ENCODE data around the gene IL1RAPL1.
"Not testable (repeated sequence)": the region's sequence is repeated elsewhere in the genome, so short reads cannot be mapped to it uniquely, and the experiment has no call there.

The IL1RAPL1 gene

GRCh38 chrX:28626515-28626914, 39.3 kb downstream of the IL1RAPL1 start:
- DNase-seq (ENCODE audit: low read depth in 2 of 2), result no peak

GRCh38 chrX:28628120-28628519, 40.9 kb downstream of the IL1RAPL1 start:
- DNase-seq (ENCODE audit: low read depth in 2 of 2), result no peak

GRCh38 chrX:28638775-28639174, 51.5 kb downstream of the IL1RAPL1 start:
- DNase-seq (ENCODE audit: low read depth in 2 of 2), result no peak

- no peak for DNase-seq (ENCODE audit: low read depth in 2 of 2)
Measured at GRCh38 chrX:28639451-28639850, 52.2 kb downstream of the IL1RAPL1 start.

- DNase-seq (ENCODE audit: low read depth in 2 of 2), result no peak
Measured at GRCh38 chrX:28649541-28649940, 62.3 kb downstream of the IL1RAPL1 start.

- DNase-seq (ENCODE audit: low read depth in 2 of 2), result no peak
Measured at GRCh38 chrX:28651186-28651585, 63.9 kb downstream of the IL1RAPL1 start.

GRCh38 chrX:28659269-28659668, 72.0 kb downstream of the IL1RAPL1 start:
- DNase-seq (ENCODE audit: low read depth in 2 of 2), result no peak

- DNase-seq (ENCODE audit: low read depth in 2 of 2), result no peak
Measured at GRCh38 chrX:28665778-28666177, 78.5 kb downstream of the IL1RAPL1 start.

- no peak for DNase-seq (ENCODE audit: low read depth in 2 of 2)
Measured at GRCh38 chrX:28668303-28668702, 81.1 kb downstream of the IL1RAPL1 start.

- DNase-seq (ENCODE audit: low read depth in 2 of 2), result no peak
Measured at GRCh38 chrX:28668957-28669356, 81.7 kb downstream of the IL1RAPL1 start.

GRCh38 chrX:28670074-28670473, 82.8 kb downstream of the IL1RAPL1 start:
- DNase-seq (ENCODE audit: low read depth in 2 of 2), result no peak

GRCh38 chrX:28675173-28675572, 87.9 kb downstream of the IL1RAPL1 start:
- no peak for DNase-seq (ENCODE audit: low read depth in 2 of 2)

- DNase-seq (ENCODE audit: low read depth in 2 of 2), result no peak
Measured at GRCh38 chrX:28693101-28693500, 105.9 kb downstream of the IL1RAPL1 start.

GRCh38 chrX:28697732-28698131, 110.5 kb downstream of the IL1RAPL1 start:
- DNase-seq (ENCODE audit: low read depth in 2 of 2), result no peak

- DNase-seq (ENCODE audit: low read depth in 2 of 2), result no peak
Measured at GRCh38 chrX:28701222-28701621, 114.0 kb downstream of the IL1RAPL1 start.

- DNase-seq (ENCODE audit: low read depth in 2 of 2), result no peak
Measured at GRCh38 chrX:28706964-28707363, 119.7 kb downstream of the IL1RAPL1 start.

- no peak for DNase-seq (ENCODE audit: low read depth in 2 of 2)
Measured at GRCh38 chrX:28709421-28709820, 122.2 kb downstream of the IL1RAPL1 start.

- no peak for DNase-seq (ENCODE audit: low read depth in 2 of 2)
Measured at GRCh38 chrX:28717864-28718263, 130.6 kb downstream of the IL1RAPL1 start.

- DNase-seq (ENCODE audit: low read depth in 2 of 2), result no peak
Measured at GRCh38 chrX:28718450-28718849, 131.2 kb downstream of the IL1RAPL1 start.

- DNase-seq (ENCODE audit: low read depth in 2 of 2), result no peak
Measured at GRCh38 chrX:28719620-28720019, 132.4 kb downstream of the IL1RAPL1 start.

- DNase-seq (ENCODE audit: low read depth in 2 of 2), result no peak
Measured at GRCh38 chrX:28752330-28752729, 165.1 kb downstream of the IL1RAPL1 start.

- no peak for DNase-seq (ENCODE audit: low read depth in 2 of 2)
Measured at GRCh38 chrX:28756175-28756574, 168.9 kb downstream of the IL1RAPL1 start.

- no peak for DNase-seq (ENCODE audit: low read depth in 2 of 2)
Measured at GRCh38 chrX:28756647-28757046, 169.4 kb downstream of the IL1RAPL1 start.

GRCh38 chrX:28757290-28757689, 170.0 kb downstream of the IL1RAPL1 start:
- no peak for DNase-seq (ENCODE audit: low read depth in 2 of 2)

GRCh38 chrX:28766561-28766960, 179.3 kb downstream of the IL1RAPL1 start:
- DNase-seq (ENCODE audit: low read depth in 2 of 2), result not testable (repeated sequence)
